ENCODE results near the gene NTRK2.

The NTRK2 gene

GRCh38 chr9:84808416-84808815 is 138.9 kb downstream of the NTRK2 start:
- DNase-seq (ENCODE audit: insufficient read length), result no peak
- no peak for FAIRE-seq
- no peak for TF ChIP-seq TAF1 (IDR thresholded peaks at IDR 0.05; ENCODE audit: borderline replicate concordance, low read depth, low read length)
- TF ChIP-seq POLR2A (IDR thresholded peaks at IDR 0.05; ENCODE audit: low read depth, low read length), result no peak
- no peak for TF ChIP-seq POLR2AphosphoS5 (IDR thresholded peaks at IDR 0.05; ENCODE audit: low read depth, low read length)

- DNase-seq (ENCODE audit: insufficient read length), result no peak
- TF ChIP-seq TAF1 (IDR thresholded peaks at IDR 0.05; ENCODE audit: borderline replicate concordance, low read depth, low read length), result no peak
- no peak for TF ChIP-seq POLR2AphosphoS5 (IDR thresholded peaks at IDR 0.05; ENCODE audit: low read depth, low read length)
Observed at GRCh38 chr9:84811072-84811750, 141.7 kb downstream of the NTRK2 start.

GRCh38 chr9:84811751-84812074 is 142.2 kb downstream of the NTRK2 start:
- DNase-seq (ENCODE audit: insufficient read length), result no peak
- no peak for TF ChIP-seq POLR2A (IDR thresholded peaks at IDR 0.05; ENCODE audit: low read depth, low read length)
- TF ChIP-seq POLR2AphosphoS5 (IDR thresholded peaks at IDR 0.05; ENCODE audit: low read depth, low read length), result no peak
- TF ChIP-seq TAF1 (IDR thresholded peaks at IDR 0.05; ENCODE audit: borderline replicate concordance, low read depth, low read length), result no peak
- no peak for FAIRE-seq

More at GRCh38 chr9:84811072-84811750, 141.7 kb downstream of the NTRK2 start:
- no peak for FAIRE-seq

- TF ChIP-seq POLR2AphosphoS5 (IDR thresholded peaks at IDR 0.05; ENCODE audit: low read depth, low read length), result no peak
- DNase-seq (ENCODE audit: insufficient read length) (no peak), FAIRE-seq (no peak)
Observed at GRCh38 chr9:84812355-84812754, 142.8 kb downstream of the NTRK2 start.

GRCh38 chr9:84812847-84813246 is 143.3 kb downstream of the NTRK2 start:
- DNase-seq (ENCODE audit: insufficient read length), result no peak
- FAIRE-seq, result no peak
- TF ChIP-seq TAF1 (IDR thresholded peaks at IDR 0.05; ENCODE audit: borderline replicate concordance, low read depth, low read length) (no peak), POLR2AphosphoS5 (IDR thresholded peaks at IDR 0.05; ENCODE audit: low read depth, low read length) (no peak), POLR2A (IDR thresholded peaks at IDR 0.05; ENCODE audit: low read depth, low read length) (no peak)

GRCh38 chr9:84815554-84815953 is 146.0 kb downstream of the NTRK2 start:
- FAIRE-seq (no peak), DNase-seq (ENCODE audit: insufficient read length) (no peak)
- no peak for TF ChIP-seq POLR2AphosphoS5 (IDR thresholded peaks at IDR 0.05; ENCODE audit: low read depth, low read length)
- no peak for TF ChIP-seq TAF1 (IDR thresholded peaks at IDR 0.05; ENCODE audit: borderline replicate concordance, low read depth, low read length)
- no peak for TF ChIP-seq POLR2A (IDR thresholded peaks at IDR 0.05; ENCODE audit: low read depth, low read length)

GRCh38 chr9:84817038-84817437 is 147.5 kb downstream of the NTRK2 start:
- TF ChIP-seq TAF1 (IDR thresholded peaks at IDR 0.05; ENCODE audit: borderline replicate concordance, low read depth, low read length) (no peak), POLR2A (IDR thresholded peaks at IDR 0.05; ENCODE audit: low read depth, low read length) (no peak), POLR2AphosphoS5 (IDR thresholded peaks at IDR 0.05; ENCODE audit: low read depth, low read length) (no peak)
- no peak for FAIRE-seq
- DNase-seq (ENCODE audit: insufficient read length), result no peak

- FAIRE-seq (no peak), DNase-seq (ENCODE audit: insufficient read length) (no peak)
- no peak for TF ChIP-seq POLR2AphosphoS5 (IDR thresholded peaks at IDR 0.05; ENCODE audit: low read depth, low read length)
Observed at GRCh38 chr9:84818791-84819190, 149.3 kb downstream of the NTRK2 start.

GRCh38 chr9:84819491-84819991 is 150.0 kb downstream of the NTRK2 start:
- TF ChIP-seq POLR2AphosphoS5 (IDR thresholded peaks at IDR 0.05; ENCODE audit: low read depth, low read length) (no peak), POLR2A (IDR thresholded peaks at IDR 0.05; ENCODE audit: low read depth, low read length) (no peak), TAF1 (IDR thresholded peaks at IDR 0.05; ENCODE audit: borderline replicate concordance, low read depth, low read length) (no peak)
- no peak for FAIRE-seq
- no peak for DNase-seq (ENCODE audit: insufficient read length)

GRCh38 chr9:84821431-84821830 is 151.9 kb downstream of the NTRK2 start:
- FAIRE-seq (no peak), DNase-seq (ENCODE audit: insufficient read length) (no peak)

GRCh38 chr9:84822589-84823233 is 153.2 kb downstream of the NTRK2 start:
- TF ChIP-seq POLR2A (IDR thresholded peaks at IDR 0.05; ENCODE audit: low read depth, low read length) (no peak), POLR2AphosphoS5 (IDR thresholded peaks at IDR 0.05; ENCODE audit: low read depth, low read length) (no peak), TAF1 (IDR thresholded peaks at IDR 0.05; ENCODE audit: borderline replicate concordance, low read depth, low read length) (no peak)
- no peak for FAIRE-seq
- no peak for DNase-seq (ENCODE audit: insufficient read length)

More at GRCh38 chr9:84821431-84821830, 151.9 kb downstream of the NTRK2 start:
- TF ChIP-seq POLR2A (IDR thresholded peaks at IDR 0.05; ENCODE audit: low read depth, low read length) (no peak), POLR2AphosphoS5 (IDR thresholded peaks at IDR 0.05; ENCODE audit: low read depth, low read length) (no peak), TAF1 (IDR thresholded peaks at IDR 0.05; ENCODE audit: borderline replicate concordance, low read depth, low read length) (no peak)

All from GM12892 (cell line).